Measurements from ENCODE around the gene CD101. TPM values are rescaled to one million over a fixed set of nuclear protein-coding genes. Genes with fewer than 3 reads are reported as not detected.

Gene CD101
- total and polyA plus RNA-seq, 2 experiments from 2014 or later, result 1.2 to 1.3 TPM

DNA sequence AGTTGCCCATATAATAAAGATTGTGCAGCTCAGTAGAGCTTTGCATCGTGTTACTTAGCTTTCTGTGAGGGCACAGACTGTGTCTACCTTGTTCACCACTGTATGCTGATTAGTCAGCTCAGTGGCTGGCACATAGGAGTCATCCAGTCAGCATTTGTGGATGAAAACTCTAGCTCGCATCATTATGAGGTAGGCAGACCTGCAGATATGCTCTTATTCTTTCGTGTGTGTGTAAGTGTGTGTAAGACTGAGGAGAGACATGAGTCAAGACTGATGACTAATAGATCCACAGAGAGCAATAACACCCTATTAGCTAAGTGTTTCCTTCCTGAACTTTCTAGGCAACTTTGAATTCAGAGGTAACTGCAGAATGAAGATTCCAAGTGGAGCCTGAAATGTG lies 75.7 kb downstream of the CD101 start (continued):
- TF ChIP-seq, protein P1, sequence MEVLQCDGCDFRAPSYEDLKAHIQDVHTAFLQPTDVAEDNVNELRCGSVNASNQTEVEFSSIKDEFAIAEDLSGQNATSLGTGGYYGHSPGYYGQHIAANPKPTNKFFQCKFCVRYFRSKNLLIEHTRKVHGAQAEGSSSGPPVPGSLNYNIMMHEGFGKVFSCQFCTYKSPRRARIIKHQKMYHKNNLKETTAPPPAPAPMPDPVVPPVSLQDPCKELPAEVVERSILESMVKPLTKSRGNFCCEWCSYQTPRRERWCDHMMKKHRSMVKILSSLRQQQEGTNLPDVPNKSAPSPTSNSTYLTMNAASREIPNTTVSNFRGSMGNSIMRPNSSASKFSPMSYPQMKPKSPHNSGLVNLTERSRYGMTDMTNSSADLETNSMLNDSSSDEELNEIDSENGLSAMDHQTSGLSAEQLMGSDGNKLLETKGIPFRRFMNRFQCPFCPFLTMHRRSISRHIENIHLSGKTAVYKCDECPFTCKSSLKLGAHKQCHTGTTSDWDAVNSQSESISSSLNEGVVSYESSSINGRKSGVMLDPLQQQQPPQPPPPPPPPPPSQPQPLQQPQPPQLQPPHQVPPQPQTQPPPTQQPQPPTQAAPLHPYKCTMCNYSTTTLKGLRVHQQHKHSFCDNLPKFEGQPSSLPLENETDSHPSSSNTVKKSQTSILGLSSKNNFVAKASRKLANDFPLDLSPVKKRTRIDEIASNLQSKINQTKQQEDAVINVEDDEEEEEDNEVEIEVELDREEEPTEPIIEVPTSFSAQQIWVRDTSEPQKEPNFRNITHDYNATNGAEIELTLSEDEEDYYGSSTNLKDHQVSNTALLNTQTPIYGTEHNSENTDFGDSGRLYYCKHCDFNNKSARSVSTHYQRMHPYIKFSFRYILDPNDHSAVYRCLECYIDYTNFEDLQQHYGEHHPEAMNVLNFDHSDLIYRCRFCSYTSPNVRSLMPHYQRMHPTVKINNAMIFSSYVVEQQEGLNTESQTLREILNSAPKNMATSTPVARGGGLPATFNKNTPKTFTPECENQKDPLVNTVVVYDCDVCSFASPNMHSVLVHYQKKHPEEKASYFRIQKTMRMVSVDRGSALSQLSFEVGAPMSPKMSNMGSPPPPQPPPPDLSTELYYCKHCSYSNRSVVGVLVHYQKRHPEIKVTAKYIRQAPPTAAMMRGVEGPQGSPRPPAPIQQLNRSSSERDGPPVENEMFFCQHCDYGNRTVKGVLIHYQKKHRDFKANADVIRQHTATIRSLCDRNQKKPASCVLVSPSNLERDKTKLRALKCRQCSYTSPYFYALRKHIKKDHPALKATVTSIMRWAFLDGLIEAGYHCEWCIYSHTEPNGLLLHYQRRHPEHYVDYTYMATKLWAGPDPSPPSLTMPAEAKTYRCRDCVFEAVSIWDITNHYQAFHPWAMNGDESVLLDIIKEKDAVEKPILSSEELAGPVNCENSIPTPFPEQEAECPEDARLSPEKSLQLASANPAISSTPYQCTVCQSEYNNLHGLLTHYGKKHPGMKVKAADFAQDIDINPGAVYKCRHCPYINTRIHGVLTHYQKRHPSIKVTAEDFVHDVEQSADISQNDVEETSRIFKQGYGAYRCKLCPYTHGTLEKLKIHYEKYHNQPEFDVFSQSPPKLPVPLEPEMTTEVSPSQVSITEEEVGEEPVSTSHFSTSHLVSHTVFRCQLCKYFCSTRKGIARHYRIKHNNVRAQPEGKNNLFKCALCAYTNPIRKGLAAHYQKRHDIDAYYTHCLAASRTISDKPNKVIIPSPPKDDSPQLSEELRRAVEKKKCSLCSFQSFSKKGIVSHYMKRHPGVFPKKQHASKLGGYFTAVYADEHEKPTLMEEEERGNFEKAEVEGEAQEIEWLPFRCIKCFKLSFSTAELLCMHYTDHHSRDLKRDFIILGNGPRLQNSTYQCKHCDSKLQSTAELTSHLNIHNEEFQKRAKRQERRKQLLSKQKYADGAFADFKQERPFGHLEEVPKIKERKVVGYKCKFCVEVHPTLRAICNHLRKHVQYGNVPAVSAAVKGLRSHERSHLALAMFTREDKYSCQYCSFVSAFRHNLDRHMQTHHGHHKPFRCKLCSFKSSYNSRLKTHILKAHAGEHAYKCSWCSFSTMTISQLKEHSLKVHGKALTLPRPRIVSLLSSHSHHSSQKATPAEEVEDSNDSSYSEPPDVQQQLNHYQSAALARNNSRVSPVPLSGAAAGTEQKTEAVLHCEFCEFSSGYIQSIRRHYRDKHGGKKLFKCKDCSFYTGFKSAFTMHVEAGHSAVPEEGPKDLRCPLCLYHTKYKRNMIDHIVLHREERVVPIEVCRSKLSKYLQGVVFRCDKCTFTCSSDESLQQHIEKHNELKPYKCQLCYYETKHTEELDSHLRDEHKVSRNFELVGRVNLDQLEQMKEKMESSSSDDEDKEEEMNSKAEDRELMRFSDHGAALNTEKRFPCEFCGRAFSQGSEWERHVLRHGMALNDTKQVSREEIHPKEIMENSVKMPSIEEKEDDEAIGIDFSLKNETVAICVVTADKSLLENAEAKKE (CRISPR knock-in tag; IDR thresholded peaks at IDR 0.05), result no peak
- no peak for TF ChIP-seq ZNF114 (CRISPR knock-in tag; IDR thresholded peaks at IDR 0.05)
- TF ChIP-seq JUNB (IDR thresholded peaks at IDR 0.05; ENCODE audit: unreplicated experiment), result no peak
- TF ChIP-seq NANOG (IDR thresholded peaks at IDR 0.05; ENCODE audit: borderline replicate concordance), result no peak
- TF ChIP-seq POLR2AphosphoS5 (IDR thresholded peaks at IDR 0.05; ENCODE audit: low read depth), result no peak

GRCh38 chr1:117079737-117080136 lies 78.2 kb downstream of the CD101 start:
- no peaks in the 10 kb centered on the region for H3F3A ChIP-seq (replicated peaks; ENCODE audit: low read depth)
- DNase-seq (ENCODE audit: low spot score) (no peak), ATAC-seq (no peak)
- H3K27me3 ChIP-seq (ENCODE audit: insufficient read depth), result no peaks in the 10 kb centered on the region
- H3K4me1 Mint-ChIP-seq, result no peaks in the 10 kb centered on the region
- H3K9me2 ChIP-seq (ENCODE audit: insufficient read depth), result no peaks in the 10 kb centered on the region
- H3K4me3 Mint-ChIP-seq, result no peak overlapping the region
- peaks cover 92% of the 10 kb centered on the region for H3K36me3 ChIP-seq (ENCODE audit: insufficient read depth)
- peaks cover 81% of the 10 kb centered on the region for H3K36me3 Mint-ChIP-seq (ENCODE audit: low read depth)
- no peak overlapping the region for H3K4me3 ChIP-seq
- no peaks in the 10 kb centered on the region for H3K79me2 ChIP-seq (replicated peaks; ENCODE audit: insufficient read depth)
- H3K4me1 ChIP-seq (ENCODE audit: insufficient read depth), result no peaks in the 10 kb centered on the region
- H3K4me2 ChIP-seq, result no peak overlapping the region
- no peaks in the 10 kb centered on the region for H3K9me3 Mint-ChIP-seq
- H3K27ac Mint-ChIP-seq, result no peak overlapping the region
- no peak overlapping the region for H2AFZ ChIP-seq
- H3K27ac ChIP-seq (ENCODE audit: low read depth), result no peak overlapping the region
- H3K27me3 Mint-ChIP-seq (ENCODE audit: insufficient read depth, low read depth, poor library complexity), result no peaks in the 10 kb centered on the region
- no peaks in the 10 kb centered on the region; the same call in none of the 2 replicates for H4K20me1 ChIP-seq (replicated peaks; ENCODE audit: insufficient read depth)
- TF ChIP-seq NANOG (IDR thresholded peaks at IDR 0.05; ENCODE audit: borderline replicate concordance) (no peak), CTCF (conservative IDR thresholded peaks at IDR 0.05; ENCODE audit: low read depth in 2 of 2) (no peak), ZNF114 (CRISPR knock-in tag; IDR thresholded peaks at IDR 0.05) (no peak), EZH2 (IDR thresholded peaks at IDR 0.05; ENCODE audit: low read depth, unreplicated experiment) (no peak), ZNF331 (CRISPR knock-in tag; IDR thresholded peaks at IDR 0.05; ENCODE audit: low read depth) (no peak), CREB1 (CRISPR knock-in tag; IDR thresholded peaks at IDR 0.05; ENCODE audit: low read depth) (no peak), STAT1 (IDR thresholded peaks at IDR 0.05; ENCODE audit: unreplicated experiment) (no peak)
- TF ChIP-seq, protein P2, sequence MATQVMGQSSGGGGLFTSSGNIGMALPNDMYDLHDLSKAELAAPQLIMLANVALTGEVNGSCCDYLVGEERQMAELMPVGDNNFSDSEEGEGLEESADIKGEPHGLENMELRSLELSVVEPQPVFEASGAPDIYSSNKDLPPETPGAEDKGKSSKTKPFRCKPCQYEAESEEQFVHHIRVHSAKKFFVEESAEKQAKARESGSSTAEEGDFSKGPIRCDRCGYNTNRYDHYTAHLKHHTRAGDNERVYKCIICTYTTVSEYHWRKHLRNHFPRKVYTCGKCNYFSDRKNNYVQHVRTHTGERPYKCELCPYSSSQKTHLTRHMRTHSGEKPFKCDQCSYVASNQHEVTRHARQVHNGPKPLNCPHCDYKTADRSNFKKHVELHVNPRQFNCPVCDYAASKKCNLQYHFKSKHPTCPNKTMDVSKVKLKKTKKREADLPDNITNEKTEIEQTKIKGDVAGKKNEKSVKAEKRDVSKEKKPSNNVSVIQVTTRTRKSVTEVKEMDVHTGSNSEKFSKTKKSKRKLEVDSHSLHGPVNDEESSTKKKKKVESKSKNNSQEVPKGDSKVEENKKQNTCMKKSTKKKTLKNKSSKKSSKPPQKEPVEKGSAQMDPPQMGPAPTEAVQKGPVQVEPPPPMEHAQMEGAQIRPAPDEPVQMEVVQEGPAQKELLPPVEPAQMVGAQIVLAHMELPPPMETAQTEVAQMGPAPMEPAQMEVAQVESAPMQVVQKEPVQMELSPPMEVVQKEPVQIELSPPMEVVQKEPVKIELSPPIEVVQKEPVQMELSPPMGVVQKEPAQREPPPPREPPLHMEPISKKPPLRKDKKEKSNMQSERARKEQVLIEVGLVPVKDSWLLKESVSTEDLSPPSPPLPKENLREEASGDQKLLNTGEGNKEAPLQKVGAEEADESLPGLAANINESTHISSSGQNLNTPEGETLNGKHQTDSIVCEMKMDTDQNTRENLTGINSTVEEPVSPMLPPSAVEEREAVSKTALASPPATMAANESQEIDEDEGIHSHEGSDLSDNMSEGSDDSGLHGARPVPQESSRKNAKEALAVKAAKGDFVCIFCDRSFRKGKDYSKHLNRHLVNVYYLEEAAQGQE (IDR thresholded peaks at IDR 0.05; ENCODE audit: unreplicated experiment), result no peak

All from GM23338 (cell line).